Measurements from ENCODE around the gene FBF1.

- no peak for TF ChIP-seq ZNF274 (IDR thresholded peaks at IDR 0.05; ENCODE audit: low read depth, low read length)
- no peak for TF ChIP-seq YY1 (IDR thresholded peaks at IDR 0.05; ENCODE audit: insufficient read depth, insufficient read length)
- no peak for TF ChIP-seq SUZ12 (IDR thresholded peaks at IDR 0.05; ENCODE audit: extremely low read depth, insufficient read depth, insufficient read length)
Measured at GRCh38 chr17:75877752-75878173, 63.1 kb downstream of the FBF1 start.
